HepG2 (cell line): ENCODE results near the gene DPAGT1. TPM values are rescaled to one million over a fixed set of nuclear protein-coding genes. Genes with fewer than 3 reads are reported as not detected.

ENCODE experiments used
- ATAC-seq: fragments of 200-7000 bp; cut with Tn5 transposase; 3 replicates; pipeline ENCODE4 v1.9.1; 2020; ENCODE audit warnings: mild to moderate bottlenecking, moderate library complexity
- BruUV-seq: library from RNA; stranded (reverse); fragments of 400-500 nt; replicated peaks from 2 replicates; lab custom pipeline; 2021; lab: Mats Ljungman, UMichigan
- CTCF ChIA-PET: fragments of 300-600 bp; formaldehyde crosslinking; extraction: SDS; loops from one replicate; lab custom pipeline; 2021; ENCODE audit warnings: low total read pairs, inconsistent platforms, low intra/inter-chr PET ratio; lab: Yijun Ruan, JAX
- POLR2A ChIA-PET: fragments of 350-600 bp; sonication (Branson Sonifier 250); formaldehyde crosslinking; loops from one replicate; lab custom pipeline; 2020; ENCODE audit warnings: antibody characterized with exemption, inconsistent platforms; lab: Yijun Ruan, JAX
- DNase-seq: peaks from one replicate; pipeline ENCODE4 v3.0.0-alpha.2; 2015; ENCODE audit warnings: low spot score
- FAIRE-seq: peaks from 3 replicates; lab custom pipeline; 2011; peaks lifted over from hg19 to GRCh38; lab: Jason Lieb, UNC
- H2AFZ ChIP-seq: one replicate; pipeline ENCODE4 v1.6.1; 2011; ENCODE audit warnings: low read length, inconsistent platforms
- H3K27ac ChIP-seq: fragments of 300-600 bp; 3 replicates; pipeline ENCODE4 v1.8.0; 2011; ENCODE audit warnings: mixed run types, mild to moderate bottlenecking, mixed read lengths, low read length, inconsistent platforms; ENCODE audit not compliant: insufficient read depth; ENCODE audit errors: extremely low read length
- H3K27me3 ChIP-seq, 2 experiments: fragments of 200-600 bp in 1 of 2; 2 replicates in 1 of 2; 3 replicates in 1 of 2; pipeline versions ENCODE4 v1.6.0 to v1.8.0; 2011; ENCODE audit warnings: low read length in 2 of 2, mild to moderate bottlenecking in 2 of 2, moderate library complexity in 2 of 2, inconsistent platforms in 1 of 2; ENCODE audit not compliant: insufficient read depth in 2 of 2, control insufficient read depth in 1 of 2
- H3K36me3 ChIP-seq, 2 experiments: fragments of 200-600 bp in 1 of 2; replicated peaks in 1 of 2; 2 replicates in 1 of 2; 3 replicates in 1 of 2; pipeline versions ENCODE4 v1.5.1 to v1.8.0; 2011; ENCODE audit warnings: low read length in 2 of 2, inconsistent platforms in 1 of 2; ENCODE audit not compliant: insufficient read depth in 2 of 2, control insufficient read depth in 1 of 2
- H3K4me1 ChIP-seq: 2 replicates; pipeline ENCODE4 v1.5.1; 2012; ENCODE audit warnings: low read length, inconsistent platforms; ENCODE audit not compliant: insufficient read depth
- H3K4me2 ChIP-seq: 2 replicates; pipeline ENCODE4 v1.6.0; 2011; ENCODE audit warnings: low read depth, low read length, inconsistent platforms
- H3K4me3 ChIP-seq, 3 experiments: fragments of 200-600 bp in 1 of 3; sonication (generic), shearing (Covaris generic) in 1 of 3; replicated peaks in 1 of 3; 2 replicates each; pipeline ENCODE4 v1.5.1; 2011 to 2016; ENCODE audit warnings: low read length in 3 of 3, inconsistent platforms in 2 of 3, low read depth in 2 of 3, mild to moderate bottlenecking in 2 of 3, control low read depth in 1 of 3, mixed read lengths in 1 of 3; ENCODE audit not compliant: insufficient read depth in 1 of 3
- H3K79me2 ChIP-seq: one replicate; pipeline ENCODE4 v1.6.1; 2011; ENCODE audit warnings: low read length, inconsistent platforms; ENCODE audit not compliant: insufficient read depth
- H3K9ac ChIP-seq: 2 replicates; pipeline ENCODE4 v1.6.0; 2011; ENCODE audit warnings: mild to moderate bottlenecking, low read depth, low read length, inconsistent platforms; ENCODE audit not compliant: insufficient read depth
- H3K9me3 ChIP-seq: 2 replicates; pipeline ENCODE4 v1.5.1; 2012; ENCODE audit warnings: mild to moderate bottlenecking, low read length
- H4K20me1 ChIP-seq: 2 replicates; pipeline ENCODE4 v1.6.0; 2011; ENCODE audit warnings: inconsistent platforms, mild to moderate bottlenecking, low read length, moderate library complexity; ENCODE audit not compliant: insufficient read depth
- HDAC1 ChIP-seq: sonication (generic); formaldehyde crosslinking; IDR thresholded peaks from 2 replicates; pipeline ENCODE4 v1.5.1; 2020; ENCODE audit warnings: mild to moderate bottlenecking, missing genetic modification reagents
- HIC2 ChIP-seq: sonication (generic); formaldehyde crosslinking; IDR thresholded peaks from 2 replicates; pipeline ENCODE4 v1.9.0; 2022; ENCODE audit warnings: low read depth, missing genetic modification reagents
- HNF4G ChIP-seq, 2 experiments: sonication (generic) in 1 of 2; formaldehyde crosslinking in 1 of 2; IDR thresholded peaks; 2 replicates each; pipeline versions ENCODE4 v1.4.0 to v1.6.1; 2011 to 2020; ENCODE audit warnings: borderline replicate concordance in 2 of 2, low read depth in 2 of 2, mild to moderate bottlenecking in 2 of 2, low read length in 1 of 2, missing genetic modification reagents in 1 of 2, moderate library complexity in 1 of 2
- KLF11 ChIP-seq: IDR thresholded peaks from 2 replicates; pipeline ENCODE4 v1.6.1; 2016; ENCODE audit warnings: missing compliant biosample characterization
- NR2F1 ChIP-seq, 2 experiments: fragments of 450-650 bp in 1 of 2; formaldehyde crosslinking in 1 of 2; IDR thresholded peaks; 2 replicates each; pipeline versions ENCODE4 v1.5.0 to v1.6.1; 2016 to 2020; ENCODE audit warnings: mild to moderate bottlenecking in 1 of 2, missing compliant biosample characterization in 1 of 2, missing genetic modification reagents in 1 of 2, moderate library complexity in 1 of 2
- PHF21A ChIP-seq: sonication (generic); formaldehyde crosslinking; IDR thresholded peaks from 2 replicates; pipeline ENCODE4 v1.5.0; 2020; ENCODE audit warnings: mild to moderate bottlenecking, missing genetic modification reagents
- RXRA ChIP-seq: sonication (generic); formaldehyde crosslinking; IDR thresholded peaks from 2 replicates; pipeline ENCODE4 v1.5.1; 2020; ENCODE audit warnings: missing genetic modification reagents
- ZFP36L2 ChIP-seq: sonication (generic); formaldehyde crosslinking; IDR thresholded peaks from 2 replicates; pipeline ENCODE4 v1.4.0; 2020; ENCODE audit warnings: missing genetic modification reagents
- ZNF232 ChIP-seq: sonication (generic); formaldehyde crosslinking; IDR thresholded peaks from 2 replicates; pipeline ENCODE4 v1.4.0; 2020; ENCODE audit warnings: missing genetic modification reagents, borderline replicate concordance
- ZNF275 ChIP-seq: sonication (generic); formaldehyde crosslinking; IDR thresholded peaks from 2 replicates; pipeline ENCODE4 v1.8.0; 2022; ENCODE audit warnings: missing genetic modification reagents, mild to moderate bottlenecking, inconsistent platforms, borderline replicate concordance
- ZNF354B ChIP-seq: sonication (generic); formaldehyde crosslinking; IDR thresholded peaks from 2 replicates; pipeline ENCODE4 v1.8.0; 2022; ENCODE audit warnings: mild to moderate bottlenecking, missing genetic modification reagents
- ZNF607 ChIP-seq: sonication (generic); formaldehyde crosslinking; IDR thresholded peaks from 2 replicates; pipeline ENCODE4 v1.5.1; 2020; ENCODE audit warnings: missing genetic modification reagents, mild to moderate bottlenecking, borderline replicate concordance
- ZNF703 ChIP-seq: sonication (generic); formaldehyde crosslinking; IDR thresholded peaks from 2 replicates; pipeline ENCODE4 v1.5.1; 2020; ENCODE audit warnings: missing genetic modification reagents, mild to moderate bottlenecking, moderate library complexity, borderline replicate concordance
- WGBS: methylation state at CpG from one replicate; pipeline ENCODE4 v1.1.6; 2017; ENCODE audit warnings: low lambda C conversion rate; 5-methylcytosine and 5-hydroxymethylcytosine counted together
- in situ Hi-C: cut with HindIII; loops from 2 replicates; pipeline ENCODE4 v1.10.0; 2017; ENCODE audit warnings: low pct_unique_long_range_greater_than_20kb; ENCODE audit not compliant: extremely low pct_ligation_motif_present
- intact Hi-C: fragments of 100-400 bp; cut with micrococcal nuclease; formaldehyde crosslinking; loops from one replicate; pipeline ENCODE4 v1.10.0; 2022; ENCODE audit not compliant: unreplicated experiment
- polyA plus RNA-seq, 8 experiments: library from polyadenylated mRNA; depleted of rRNA in 3 of 8; stranded (reverse) in 7 of 8; unstranded in 1 of 8; fragments of >200 nt; fragmentation: Illumina TruSeq in 4 of 8; extraction: Trizol in 4 of 8; gene quantifications; 2 replicates each; pipeline versions ENCODE4 v1.2.1 to v1.2.3, GENCODE V29; 2011 to 2016; ENCODE audit warnings: low read depth in 4 of 8, missing spikeins in 1 of 8, mixed read lengths in 1 of 8; ENCODE audit not compliant: insufficient read depth in 1 of 8
- total RNA-seq, 5 experiments: library from RNA; depleted of rRNA; stranded (reverse); fragments of >200 nt; fragmentation: Illumina TruSeq; extraction: Trizol; gene quantifications; 2 replicates each; pipeline ENCODE4 v1.2.3, GENCODE V29; 2016; ENCODE audit warnings: low read depth in 1 of 5
- TF ChIP-seq, protein P1 (sequence below): sonication (generic); formaldehyde crosslinking; IDR thresholded peaks from 2 replicates; pipeline ENCODE4 v1.8.1; 2023; ENCODE audit warnings: mild to moderate bottlenecking, inconsistent platforms, moderate library complexity, missing genetic modification reagents, borderline replicate concordance

The DPAGT1 gene
- total and polyA plus RNA-seq, 2 of the 13 experiments (the other 11 are each of a cell fraction or from before 2014, with no cell fraction given), result 37.6 to 70.7 TPM

DNA sequence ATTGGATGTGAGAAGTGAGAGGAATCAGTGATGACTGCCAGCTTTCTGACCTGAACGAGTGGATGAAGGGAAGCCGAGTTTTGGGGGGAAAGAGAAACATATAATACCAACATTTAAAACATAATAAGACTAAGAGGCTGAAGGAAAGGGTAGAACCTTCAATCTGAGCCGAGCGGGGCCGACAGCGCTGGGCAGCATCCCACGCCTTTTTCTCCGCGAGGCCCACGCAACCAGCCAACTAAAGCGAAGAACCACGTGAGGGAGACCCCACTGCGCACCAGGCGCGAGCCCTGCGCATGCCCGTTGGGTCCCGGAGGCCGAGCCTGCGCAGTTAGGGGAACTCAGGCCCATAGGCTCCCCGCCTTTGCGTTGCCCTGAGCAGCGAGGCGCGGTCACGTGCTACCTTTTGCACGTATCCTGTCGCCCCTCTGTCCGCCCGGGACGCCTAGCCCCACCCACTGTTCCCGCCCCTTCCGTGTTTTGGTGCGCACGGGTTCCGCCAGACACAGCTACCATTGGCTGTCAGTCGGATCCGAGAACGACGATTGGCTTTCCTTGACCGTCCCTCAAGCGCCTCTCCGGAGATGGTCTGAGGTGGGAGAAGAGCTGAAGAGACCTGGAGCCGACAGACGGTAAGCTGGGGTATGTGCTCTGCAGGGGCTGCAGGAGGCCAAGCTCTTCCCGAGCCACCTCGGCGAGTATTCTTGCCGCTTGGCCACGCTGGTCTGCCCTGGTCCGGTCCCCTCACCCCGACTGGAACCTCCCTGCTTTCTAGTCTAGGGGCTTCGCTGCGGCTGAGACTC lies 19.6 kb upstream of the DPAGT1 start, which contains the start of gene HINFP (continued):
- TF ChIP-seq RXRA, result peak; percentile 55; the same call in 1 of the 2 replicates
- TF ChIP-seq ZNF354B (CRISPR knock-in tag), result peak; percentile 76; the same call in 1 of the 2 replicates
- peak; percentile 23; the same call in 1 of the 2 replicates for TF ChIP-seq PHF21A (CRISPR knock-in tag)
- TF ChIP-seq HDAC1 (CRISPR knock-in tag), result peak; percentile 69
- TF ChIP-seq ZNF275 (CRISPR knock-in tag), result 0 out of 2 replicates have a peak, but pooled peaks have one; percentile 29
- TF ChIP-seq ZNF607 (CRISPR knock-in tag), result peak; percentile 90; the same call in 1 of the 2 replicates

GRCh38 chr11:119120639-119121007 lies 19.0 kb upstream of the DPAGT1 start:
- H3K27ac ChIP-seq, result peak overlapping the region; percentile 55
- in situ Hi-C loops (no loop called here), intact Hi-C loops (loop anchor here (2.0 kb wide), 1 partner anchor 20 kb away; the partner anchor contains the start of gene DPAGT1)
- H3K36me3 ChIP-seq, result peaks cover 4 to 6% of the 10 kb centered on the region in 2 experiments; a peak in 3 of 5 replicates
- DNase-seq, result no peak
- ChIA-PET CTCF (no interaction called here), POLR2A (interaction anchor here (1.2 to 3.3 kb wide), 10 partner anchors 11 to 102 kb away, joined by 3 to 75 read pairs (median 12); partner anchors contain the start of genes C2CD2L, DPAGT1, HMBS and NHERF4)
- no peaks in the 10 kb centered on the region; a peak in 1 of 5 replicates for H3K27me3 ChIP-seq
- H2AFZ ChIP-seq, result peak overlapping the region; percentile 61
- FAIRE-seq, result no peak
- BruUV-seq, result TSS peak; percentile 95
- H3K79me2 ChIP-seq, result peaks cover 17% of the 10 kb centered on the region
- H4K20me1 ChIP-seq, result no peaks in the 10 kb centered on the region
- no peaks in the 10 kb centered on the region for H3K9me3 ChIP-seq
- peak overlapping the region; percentile 83 for H3K4me2 ChIP-seq
- 14% methylated on average over 5 of the region's 5 CpGs for WGBS
- H3K4me3 ChIP-seq, result peak overlapping the region; percentile 29 to 69 (median 38)
- ATAC-seq, result peak; percentile 11; the same call in 2 of the 3 replicates
- peaks cover 30% of the 10 kb centered on the region for H3K4me1 ChIP-seq
- H3K9ac ChIP-seq, result peak overlapping the region; percentile 74
- TF ChIP-seq ZFP36L2 (no peak), NR2F1 (CRISPR knock-in tag; IDR thresholded peaks at IDR 0.05) (no peak), HIC2 (0 out of 2 replicates have a peak, but pooled peaks have one; percentile 12), KLF11 (CRISPR knock-in tag) (no peak), ZNF703 (no peak), HNF4G (IDR thresholded peaks at IDR 0.05; ENCODE audit: borderline replicate concordance, low read depth, low read length) (no peak), HNF4G (CRISPR knock-in tag; IDR thresholded peaks at IDR 0.05; ENCODE audit: borderline replicate concordance, low read depth) (no peak), ZNF232 (CRISPR knock-in tag) (no peak)
- TF ChIP-seq, protein P1, sequence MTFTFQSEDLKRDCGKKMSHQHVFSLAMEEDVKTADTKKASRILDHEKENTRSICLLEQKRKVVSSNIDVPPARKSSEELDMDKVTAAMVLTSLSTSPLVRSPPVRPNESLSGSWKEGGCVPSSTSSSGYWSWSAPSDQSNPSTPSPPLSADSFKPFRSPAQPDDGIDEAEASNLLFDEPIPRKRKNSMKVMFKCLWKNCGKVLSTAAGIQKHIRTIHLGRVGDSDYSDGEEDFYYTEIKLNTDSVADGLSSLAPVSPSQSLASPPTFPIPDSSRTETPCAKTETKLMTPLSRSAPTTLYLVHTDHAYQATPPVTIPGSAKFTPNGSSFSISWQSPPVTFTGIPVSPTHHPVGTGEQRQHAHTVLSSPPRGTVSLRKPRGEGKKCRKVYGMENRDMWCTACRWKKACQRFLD (CRISPR knock-in tag), result no peak
